ENCODE results near the gene HTR4. TPM values are rescaled to one million over a fixed set of nuclear protein-coding genes. Genes with fewer than 3 reads are reported as not detected.
"Not testable (repeated sequence)": the region's sequence is repeated elsewhere in the genome, so short reads cannot be mapped to it uniquely, and the experiment has no call there.

The HTR4 gene
- total RNA-seq, 2 experiments from 2014 or later: not detected

GRCh38 chr5:148684528-148684927, 30.2 kb upstream of the HTR4 start:
- Mint-ChIP-seq H3K27me3 (peaks cover 4% of the 10 kb centered on the region), H3K9me3 (no peaks in the 10 kb centered on the region), H3K27ac (no peak overlapping the region), H3K4me3 (no peak overlapping the region), H3K4me1 (peaks cover 4% of the 10 kb centered on the region), H3K36me3 (ENCODE audit: low read depth) (no peaks in the 10 kb centered on the region)
- DNase-seq: no peak
- POLR2A ChIA-PET: no interaction called here
- CTCF ChIA-PET: no interaction called here

DNA sequence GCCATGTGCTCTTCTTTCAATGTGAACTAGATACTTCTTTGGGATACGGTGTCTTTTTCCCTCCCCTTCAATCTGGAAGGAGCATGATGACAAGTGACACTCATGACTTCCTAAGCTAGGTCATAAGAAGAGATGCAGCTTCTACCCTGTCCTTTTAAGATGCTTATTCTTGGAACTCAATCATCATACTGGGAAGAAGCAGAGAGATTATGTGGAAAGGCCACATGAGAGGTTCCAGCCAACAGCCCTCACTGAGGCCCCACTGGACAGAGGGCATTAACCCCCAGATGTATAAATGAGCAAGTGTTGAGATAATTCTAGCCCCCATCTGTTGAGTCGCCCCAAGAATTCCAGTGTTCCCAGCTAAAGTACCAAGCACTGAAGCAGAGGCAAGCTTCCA, 29.3 kb upstream of the HTR4 start:
- H3K4me1 Mint-ChIP-seq: peaks cover 4% of the 10 kb centered on the region
- H3K27me3 Mint-ChIP-seq: peaks cover 2% of the 10 kb centered on the region
- ChIA-PET CTCF (no interaction called here), POLR2A (no interaction called here)
- DNase-seq: no peak
- H3K9me3 Mint-ChIP-seq: no peaks in the 10 kb centered on the region
- H3K36me3 Mint-ChIP-seq (ENCODE audit: low read depth): no peaks in the 10 kb centered on the region
- H3K4me3 Mint-ChIP-seq: no peak overlapping the region
- H3K27ac Mint-ChIP-seq: no peak overlapping the region

DNA sequence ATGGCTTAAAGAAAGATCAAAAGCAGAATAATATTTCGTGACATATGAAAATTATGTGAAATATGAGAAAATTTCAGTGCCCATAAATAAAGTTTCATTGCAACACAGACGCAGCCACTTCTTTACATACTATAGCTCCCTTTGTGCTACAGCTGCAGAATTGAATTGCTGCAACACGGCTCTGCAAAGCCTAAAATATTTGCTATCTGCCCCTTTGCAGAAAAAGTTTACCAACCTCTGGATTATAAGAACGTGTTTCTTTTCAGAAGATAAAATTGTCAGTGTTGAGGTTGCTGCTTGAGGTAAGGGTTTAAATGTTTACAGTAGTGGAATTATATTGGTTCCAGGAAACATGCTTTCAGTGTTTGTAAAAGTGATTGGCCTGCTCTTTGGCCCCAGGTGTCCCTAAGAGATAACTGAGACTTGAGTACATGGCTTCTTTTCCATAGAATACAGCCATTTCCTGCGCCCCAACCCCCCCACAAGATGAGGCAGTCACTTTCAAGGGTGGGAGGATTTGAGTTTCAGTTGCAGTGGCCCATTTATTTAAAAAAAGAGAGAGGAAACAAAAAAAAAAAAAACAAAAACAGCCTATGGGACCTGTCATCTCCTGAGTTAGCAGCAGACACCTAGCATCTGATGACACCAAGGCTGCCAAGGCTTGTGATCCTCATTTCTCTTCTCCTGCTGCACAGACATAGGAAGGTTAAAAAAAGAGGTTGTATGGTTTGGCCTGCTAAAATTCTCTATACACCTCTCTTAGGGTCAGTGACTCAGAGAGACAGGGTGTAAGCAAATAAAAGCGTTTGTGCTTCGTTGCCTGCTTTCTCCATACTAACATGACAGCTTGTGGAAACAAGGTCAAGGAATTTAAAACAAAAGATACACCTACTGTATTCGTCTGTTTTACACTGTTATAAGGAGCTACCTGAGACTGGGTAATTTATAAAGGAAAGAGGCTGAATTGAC, 28.0 kb upstream of the HTR4 start:
- H3K4me1 Mint-ChIP-seq: peaks cover 4% of the 10 kb centered on the region
- DNase-seq: no peak
- ChIA-PET CTCF (no interaction called here), POLR2A (no interaction called here)
- H3K4me3 Mint-ChIP-seq: no peak overlapping the region
- peaks cover 2% of the 10 kb centered on the region for H3K27me3 Mint-ChIP-seq
- no peak overlapping the region for H3K27ac Mint-ChIP-seq
- no peaks in the 10 kb centered on the region for H3K9me3 Mint-ChIP-seq
- H3K36me3 Mint-ChIP-seq (ENCODE audit: low read depth): no peaks in the 10 kb centered on the region

GRCh38 chr5:148681157-148682057, 27.1 kb upstream of the HTR4 start:
- peaks cover 2% of the 10 kb centered on the region for H3K27me3 Mint-ChIP-seq
- no peak overlapping the region for H3K4me3 Mint-ChIP-seq
- H3K27ac Mint-ChIP-seq: no peak overlapping the region
- H3K9me3 Mint-ChIP-seq: no peaks in the 10 kb centered on the region
- H3K4me1 Mint-ChIP-seq: peaks cover 4% of the 10 kb centered on the region
- ChIA-PET POLR2A (no interaction called here), CTCF (no interaction called here)
- DNase-seq: no peak
- H3K36me3 Mint-ChIP-seq (ENCODE audit: low read depth): no peaks in the 10 kb centered on the region

DNA sequence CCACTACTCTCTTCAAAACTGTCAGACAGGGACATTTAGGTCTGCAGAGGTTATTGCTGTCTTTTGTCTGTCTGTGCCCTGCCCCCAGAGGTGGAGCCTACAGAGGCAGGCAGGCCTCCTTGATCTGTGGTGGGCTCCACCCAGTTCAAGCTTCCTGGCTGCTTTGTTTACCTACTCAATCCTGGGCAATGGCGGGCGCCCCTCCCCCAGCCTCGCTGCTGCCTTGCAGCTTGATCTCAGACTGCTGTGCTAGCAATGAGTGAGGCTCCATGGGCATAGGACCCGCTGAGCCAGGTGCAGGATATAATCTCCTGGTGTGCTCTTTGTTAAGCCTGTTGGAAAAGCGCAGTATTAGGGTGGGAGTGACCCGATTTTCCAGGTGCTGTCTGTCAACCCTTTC, 19.4 kb upstream of the HTR4 start:
- DNase-seq, CTCF ChIA-PET: not testable (repeated sequence)

DNA sequence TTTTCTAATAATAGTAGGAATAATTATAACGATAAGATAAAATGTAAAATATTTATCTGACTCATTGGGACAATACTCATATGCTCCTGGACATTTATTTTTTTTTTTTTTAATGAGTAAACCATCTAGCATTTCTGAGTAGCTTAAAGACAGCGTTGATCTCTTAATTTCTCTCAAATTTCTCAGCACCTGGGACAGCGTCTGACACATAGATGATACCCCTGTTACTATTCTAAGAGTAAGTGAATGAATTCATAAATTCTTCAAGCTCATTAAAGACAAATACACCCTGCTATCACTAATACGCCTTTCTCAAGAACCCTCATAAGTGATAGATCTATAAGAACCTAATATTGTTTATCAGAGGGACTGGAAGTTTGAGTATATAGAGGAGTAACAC, 12.0 kb upstream of the HTR4 start:
- Mint-ChIP-seq H3K27me3 (peaks cover 7% of the 10 kb centered on the region), H3K9me3 (no peaks in the 10 kb centered on the region), H3K4me1 (no peaks in the 10 kb centered on the region), H3K4me3 (no peak overlapping the region), H3K36me3 (ENCODE audit: low read depth) (no peaks in the 10 kb centered on the region), H3K27ac (no peak overlapping the region)
- no peak for DNase-seq
- POLR2A ChIA-PET: no interaction called here
- CTCF ChIA-PET: no interaction called here

More for the DNA sequence above, 19.4 kb upstream of the HTR4 start:
- H3K4me3 Mint-ChIP-seq; H3K4me1 Mint-ChIP-seq; H3K9me3 Mint-ChIP-seq; H3K27ac Mint-ChIP-seq; H3K27me3 Mint-ChIP-seq; POLR2A ChIA-PET; H3K36me3 Mint-ChIP-seq (ENCODE audit: low read depth): not testable (repeated sequence)

DNA sequence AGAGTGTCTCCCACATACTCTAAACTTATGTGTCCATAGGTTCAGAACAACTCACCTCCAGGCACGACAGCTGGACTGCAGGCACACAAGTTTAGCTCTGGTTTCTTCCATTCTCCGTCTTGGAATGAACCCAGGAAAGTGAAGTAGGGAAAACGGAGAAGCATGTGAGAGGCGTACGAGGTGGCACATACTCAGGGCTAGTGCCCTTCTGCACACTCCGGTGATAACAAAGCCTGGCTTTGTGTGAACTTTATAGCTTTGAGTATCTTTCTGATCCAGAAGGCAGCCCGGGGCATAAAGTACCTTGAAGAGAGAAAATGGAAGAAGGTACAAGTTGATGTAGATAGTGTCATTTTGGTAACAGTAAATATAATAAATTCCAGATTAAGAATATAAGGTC, 11.1 kb upstream of the HTR4 start:
- Mint-ChIP-seq H3K36me3 (ENCODE audit: low read depth) (no peaks in the 10 kb centered on the region), H3K4me3 (no peak overlapping the region), H3K9me3 (no peaks in the 10 kb centered on the region), H3K27me3 (peaks cover 13% of the 10 kb centered on the region), H3K4me1 (no peaks in the 10 kb centered on the region), H3K27ac (no peak overlapping the region)
- DNase-seq: no peak
- CTCF ChIA-PET: no interaction called here
- POLR2A ChIA-PET: no interaction called here

DNA sequence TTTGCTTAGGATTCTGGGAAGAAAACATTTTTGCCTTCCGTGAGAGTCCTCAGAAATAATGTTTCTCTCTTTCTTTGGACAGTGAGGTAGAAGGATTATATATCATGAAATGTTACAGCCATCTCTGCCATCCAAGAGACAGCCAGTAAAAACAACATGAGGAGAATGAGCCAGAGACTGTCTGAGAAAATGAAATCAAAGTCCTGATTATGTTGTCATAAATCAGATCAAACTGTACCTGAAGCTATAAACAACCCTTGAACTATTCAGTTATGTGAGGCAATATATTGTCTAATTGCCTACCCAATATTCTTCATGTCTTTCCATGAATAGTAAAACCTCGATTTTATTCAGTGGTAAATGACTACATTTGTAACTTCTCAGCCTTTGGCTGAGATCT, 9.2 kb upstream of the HTR4 start:
- no peaks in the 10 kb centered on the region for H3K9me3 Mint-ChIP-seq
- CTCF ChIA-PET: interaction anchor here (0.7 kb wide), 1 partner anchor 732 kb away, joined by 3 read pairs; no protein-coding TSS in a partner anchor
- H3K4me3 Mint-ChIP-seq: no peak overlapping the region
- POLR2A ChIA-PET: no interaction called here
- no peak overlapping the region for H3K27ac Mint-ChIP-seq
- no peaks in the 10 kb centered on the region for H3K4me1 Mint-ChIP-seq
- DNase-seq: no peak
- no peaks in the 10 kb centered on the region for H3K36me3 Mint-ChIP-seq (ENCODE audit: low read depth)
- peaks cover 22% of the 10 kb centered on the region for H3K27me3 Mint-ChIP-seq

DNA sequence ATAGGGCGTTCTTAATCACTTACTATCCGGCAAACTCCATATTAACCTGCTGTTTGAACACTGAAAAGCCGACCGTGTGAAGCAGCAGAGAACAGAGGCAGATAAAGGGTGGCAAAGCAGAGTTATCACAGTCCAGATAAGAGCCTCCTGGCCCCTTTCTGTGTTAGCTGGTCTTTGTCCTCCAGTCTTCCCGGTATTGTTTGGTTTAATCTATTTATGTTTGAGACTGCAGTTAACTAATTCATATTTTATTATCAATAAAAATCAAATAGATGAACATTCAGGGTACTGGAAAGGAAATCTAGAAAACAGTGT, 6.0 kb upstream of the HTR4 start:
- Mint-ChIP-seq H3K36me3 (ENCODE audit: low read depth) (no peaks in the 10 kb centered on the region), H3K4me1 (no peaks in the 10 kb centered on the region), H3K27ac (no peak overlapping the region), H3K4me3 (no peak overlapping the region), H3K27me3 (peaks cover 37% of the 10 kb centered on the region), H3K9me3 (no peaks in the 10 kb centered on the region)
- ChIA-PET POLR2A (no interaction called here), CTCF (interaction anchor here (0.6 kb wide), 1 partner anchor 1083 kb away, joined by 3 read pairs; no protein-coding TSS in a partner anchor)
- no peak for DNase-seq

- H3K9me3 Mint-ChIP-seq: no peaks in the 10 kb centered on the region
- POLR2A ChIA-PET: no interaction called here
Observed at GRCh38 chr5:148659641-148660345, 5.5 kb upstream of the HTR4 start.

GRCh38 chr5:148653291-148653835, 964 bp downstream of the HTR4 start:
- Mint-ChIP-seq H3K9me3 (no peaks in the 10 kb centered on the region), H3K36me3 (ENCODE audit: low read depth) (no peaks in the 10 kb centered on the region), H3K27ac (no peak overlapping the region), H3K4me3 (no peak overlapping the region), H3K4me1 (no peaks in the 10 kb centered on the region), H3K27me3 (peaks cover 47% of the 10 kb centered on the region)
- CTCF ChIA-PET: no interaction called here
- no peak for DNase-seq
- POLR2A ChIA-PET: no interaction called here

More at GRCh38 chr5:148659641-148660345, 5.5 kb upstream of the HTR4 start:
- Mint-ChIP-seq H3K4me1 (no peaks in the 10 kb centered on the region), H3K4me3 (no peak overlapping the region), H3K27ac (no peak overlapping the region), H3K36me3 (ENCODE audit: low read depth) (no peaks in the 10 kb centered on the region), H3K27me3 (peaks cover 40% of the 10 kb centered on the region)
- CTCF ChIA-PET: interaction anchor here (0.6 kb wide), 1 partner anchor 1082 kb away, joined by 3 read pairs; no protein-coding TSS in a partner anchor
- DNase-seq: no peak

GRCh38 chr5:148651528-148651927, 2.8 kb downstream of the HTR4 start:
- H3K4me3 Mint-ChIP-seq: no peak overlapping the region
- no peaks in the 10 kb centered on the region for H3K9me3 Mint-ChIP-seq
- no peak for DNase-seq
- H3K27ac Mint-ChIP-seq: no peak overlapping the region
- peaks cover 41% of the 10 kb centered on the region for H3K27me3 Mint-ChIP-seq
- no peaks in the 10 kb centered on the region for H3K36me3 Mint-ChIP-seq (ENCODE audit: low read depth)
- no peaks in the 10 kb centered on the region for H3K4me1 Mint-ChIP-seq
- POLR2A ChIA-PET: no interaction called here
- CTCF ChIA-PET: no interaction called here

GRCh38 chr5:148645527-148645926, 8.8 kb downstream of the HTR4 start:
- no peak for DNase-seq
- no peaks in the 10 kb centered on the region for H3K4me1 Mint-ChIP-seq

More at GRCh38 chr5:148645527-148645926, 8.8 kb downstream of the HTR4 start:
- H3K9me3 Mint-ChIP-seq: no peaks in the 10 kb centered on the region
- H3K27ac Mint-ChIP-seq: no peak overlapping the region
- ChIA-PET POLR2A (no interaction called here), CTCF (no interaction called here)
- H3K27me3 Mint-ChIP-seq: peaks cover 8% of the 10 kb centered on the region
- H3K4me3 Mint-ChIP-seq: no peak overlapping the region
- no peaks in the 10 kb centered on the region for H3K36me3 Mint-ChIP-seq (ENCODE audit: low read depth)

Measured in activated CD4-positive, alpha-beta memory T cell treated with anti-CD3 and anti-CD28 coated beads, Interleukin-2, amount 10 ng/mL, durations not matched to agents 7 days and 5 days (primary cell).